Loucy (cell line): ENCODE data around the gene CD109.
"Not testable (repeated sequence)": the region's sequence is repeated elsewhere in the genome, so short reads cannot be mapped to it uniquely, and the experiment has no call there.

Experiments
- H2AFZ ChIP-seq: fragments of 200-600 bp; sonication (generic); 2 replicates; pipeline ENCODE4 v1.6.0; 2016; ENCODE audit warnings: antibody characterized with exemption, mild to moderate bottlenecking, low read length, moderate library complexity
- H3F3A ChIP-seq: fragments of 200-600 bp; 2 replicates; pipeline ENCODE4 v1.6.0; 2016; ENCODE audit warnings: antibody characterized with exemption, low read depth, mild to moderate bottlenecking
- H3K27me3 ChIP-seq: fragments of 200-600 bp; sonication (generic); 2 replicates; pipeline ENCODE4 v1.6.1; 2014; ENCODE audit warnings: low read length, mild to moderate bottlenecking; ENCODE audit not compliant: insufficient read depth, poor library complexity, severe bottlenecking
- H3K36me3 ChIP-seq: fragments of 200-600 bp; sonication (generic); 2 replicates; pipeline ENCODE4 v1.6.1; 2016; ENCODE audit warnings: low read length; ENCODE audit not compliant: insufficient read depth
- H3K4me1 ChIP-seq: fragments of 200-600 bp; sonication (generic); 2 replicates; pipeline ENCODE4 v1.5.1; 2014; ENCODE audit warnings: low read length, mild to moderate bottlenecking; ENCODE audit not compliant: insufficient read depth, poor library complexity, severe bottlenecking
- H3K4me2 ChIP-seq: fragments of 200-600 bp; sonication (generic); 2 replicates; pipeline ENCODE4 v1.6.0; 2014; ENCODE audit warnings: antibody characterized with exemption, low read length, low read depth, mild to moderate bottlenecking; ENCODE audit not compliant: poor library complexity, severe bottlenecking
- H3K4me3 ChIP-seq: fragments of 200-600 bp; sonication (generic); 2 replicates; pipeline ENCODE4 v1.5.1; 2014; ENCODE audit warnings: low read length, mild to moderate bottlenecking, mixed read lengths; ENCODE audit not compliant: poor library complexity, severe bottlenecking
- H3K79me2 ChIP-seq: fragments of 200-600 bp; sonication (generic); 2 replicates; pipeline ENCODE4 v1.6.1; 2014; ENCODE audit warnings: low read length; ENCODE audit not compliant: insufficient read depth
- H3K9ac ChIP-seq: fragments of 200-600 bp; sonication (generic); 2 replicates; pipeline ENCODE4 v1.6.0; 2014; ENCODE audit warnings: mild to moderate bottlenecking, low read depth, low read length, moderate library complexity; ENCODE audit not compliant: poor library complexity, severe bottlenecking
- H3K9me2 ChIP-seq: fragments of 200-600 bp; sonication (generic); replicated peaks from 2 replicates; pipeline ENCODE4 v1.6.1; 2016; ENCODE audit warnings: low read depth, low read length, mixed read lengths
- H3K9me3 ChIP-seq: fragments of 200-600 bp; sonication (generic); 2 replicates; pipeline ENCODE4 v1.6.1; 2014; ENCODE audit warnings: mild to moderate bottlenecking, antibody characterized with exemption, low read length, low read depth; ENCODE audit not compliant: insufficient read depth
- H4K20me1 ChIP-seq: fragments of 200-600 bp; sonication (generic); 2 replicates; pipeline ENCODE4 v1.6.0; 2014; ENCODE audit warnings: antibody characterized with exemption, low read length, mild to moderate bottlenecking; ENCODE audit not compliant: insufficient read depth, poor library complexity, severe bottlenecking
- EZH2phosphoT487 ChIP-seq: fragments of 200-600 bp; IDR thresholded peaks from 2 replicates; pipeline ENCODE4 v1.6.1; 2018; ENCODE audit warnings: antibody characterized with exemption, mild to moderate bottlenecking, moderate library complexity, borderline replicate concordance
- TF ChIP-seq, protein P1 (sequence below): fragments of 200-600 bp; sonication (generic); conservative IDR thresholded peaks from 2 replicates; pipeline ENCODE4 v1.5.1; 2014; ENCODE audit warnings: mild to moderate bottlenecking, antibody characterized with exemption, low read length

Gene CD109

DNA sequence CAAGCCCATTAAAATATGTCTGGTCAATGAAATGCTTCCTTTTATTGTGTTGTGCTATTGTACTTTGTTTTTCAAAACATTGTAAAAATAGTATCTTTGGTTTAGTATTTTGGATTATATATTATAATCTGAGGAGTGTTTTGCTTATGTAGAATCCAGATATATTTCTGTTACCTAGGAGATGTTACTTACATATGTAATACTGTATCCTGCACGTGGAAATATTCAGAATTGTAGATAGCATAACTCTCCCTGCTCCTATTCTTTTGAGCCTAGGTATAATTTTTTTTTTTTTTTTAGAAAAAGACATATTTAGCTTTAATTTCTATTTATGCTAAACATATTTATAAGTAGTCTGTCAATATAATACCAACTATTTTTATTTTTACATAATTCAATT is 130.6 kb downstream of the CD109 start:
- H3K27me3 ChIP-seq, result no peaks in the 10 kb centered on the region
- TF ChIP-seq EZH2phosphoT487, result no peak
- TF ChIP-seq, protein P1, sequence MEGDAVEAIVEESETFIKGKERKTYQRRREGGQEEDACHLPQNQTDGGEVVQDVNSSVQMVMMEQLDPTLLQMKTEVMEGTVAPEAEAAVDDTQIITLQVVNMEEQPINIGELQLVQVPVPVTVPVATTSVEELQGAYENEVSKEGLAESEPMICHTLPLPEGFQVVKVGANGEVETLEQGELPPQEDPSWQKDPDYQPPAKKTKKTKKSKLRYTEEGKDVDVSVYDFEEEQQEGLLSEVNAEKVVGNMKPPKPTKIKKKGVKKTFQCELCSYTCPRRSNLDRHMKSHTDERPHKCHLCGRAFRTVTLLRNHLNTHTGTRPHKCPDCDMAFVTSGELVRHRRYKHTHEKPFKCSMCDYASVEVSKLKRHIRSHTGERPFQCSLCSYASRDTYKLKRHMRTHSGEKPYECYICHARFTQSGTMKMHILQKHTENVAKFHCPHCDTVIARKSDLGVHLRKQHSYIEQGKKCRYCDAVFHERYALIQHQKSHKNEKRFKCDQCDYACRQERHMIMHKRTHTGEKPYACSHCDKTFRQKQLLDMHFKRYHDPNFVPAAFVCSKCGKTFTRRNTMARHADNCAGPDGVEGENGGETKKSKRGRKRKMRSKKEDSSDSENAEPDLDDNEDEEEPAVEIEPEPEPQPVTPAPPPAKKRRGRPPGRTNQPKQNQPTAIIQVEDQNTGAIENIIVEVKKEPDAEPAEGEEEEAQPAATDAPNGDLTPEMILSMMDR, result no peak
- no peak overlapping the region for H2AFZ ChIP-seq
- H3K79me2 ChIP-seq, result no peaks in the 10 kb centered on the region
- no peaks in the 10 kb centered on the region for H3K9me3 ChIP-seq
- no peak overlapping the region for H3K9ac ChIP-seq
- H3K36me3 ChIP-seq, result 0 out of 2 replicates have a peak, but pooled peaks cover under 1% of the 10 kb centered on the region
- no peaks in the 10 kb centered on the region for H4K20me1 ChIP-seq
- H3K4me2 ChIP-seq, result no peak overlapping the region
- no peak overlapping the region for H3K4me3 ChIP-seq
- no peaks in the 10 kb centered on the region for H3F3A ChIP-seq
- no peaks in the 10 kb centered on the region for H3K4me1 ChIP-seq
- H3K9me2 ChIP-seq, result no peaks in the 10 kb centered on the region

DNA sequence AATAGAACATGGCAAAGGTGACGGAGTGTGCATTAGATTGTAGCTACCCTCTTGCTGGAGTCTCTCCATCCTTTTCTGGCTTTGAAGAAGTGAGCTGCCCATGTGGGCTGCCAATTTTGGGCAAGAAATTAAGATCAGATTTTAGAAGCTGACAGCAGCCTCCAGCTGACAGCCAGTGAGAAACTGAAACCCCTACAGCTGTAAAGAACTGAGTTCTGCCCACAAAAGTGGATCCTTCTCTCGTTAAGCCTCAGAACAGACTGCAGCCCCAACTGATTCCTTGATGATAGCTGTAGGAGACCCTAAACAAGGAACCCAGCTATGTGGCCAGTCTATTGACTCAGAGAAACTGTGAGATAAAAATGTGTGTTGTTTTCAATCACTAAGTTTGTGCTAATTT is 134.1 kb downstream of the CD109 start:
- H3K36me3 ChIP-seq, result no peaks in the 10 kb centered on the region

DNA sequence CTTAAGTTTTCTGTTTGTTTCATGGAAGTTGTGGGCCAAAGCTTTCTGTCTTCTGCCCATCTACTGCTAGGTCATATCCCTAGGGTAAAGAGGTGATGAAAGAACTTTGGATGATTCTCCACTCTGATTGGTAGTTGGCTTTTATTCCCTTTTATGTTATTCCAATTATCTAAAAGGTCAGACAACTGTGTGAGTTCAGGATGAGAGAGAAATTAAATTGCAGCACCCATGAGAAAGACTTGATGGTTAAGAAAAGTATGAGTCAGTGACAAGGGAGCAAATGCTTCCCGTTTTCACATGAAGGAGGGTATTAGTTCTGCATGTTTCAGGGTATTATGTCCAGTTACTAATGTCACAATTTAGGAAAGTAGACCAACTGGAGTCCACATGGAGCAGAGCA is 136.3 kb downstream of the CD109 start:
- no peak overlapping the region for H2AFZ ChIP-seq
- TF ChIP-seq, protein P1, result no peak
- no peak for TF ChIP-seq EZH2phosphoT487

More for the DNA sequence above, 134.1 kb downstream of the CD109 start:
- H3K27me3 ChIP-seq, result no peaks in the 10 kb centered on the region
- no peaks in the 10 kb centered on the region for H3K9me3 ChIP-seq
- H3K4me2 ChIP-seq, result no peak overlapping the region
- H3K9ac ChIP-seq, result no peak overlapping the region
- no peak overlapping the region for H2AFZ ChIP-seq
- no peaks in the 10 kb centered on the region for H4K20me1 ChIP-seq
- no peaks in the 10 kb centered on the region for H3F3A ChIP-seq
- H3K79me2 ChIP-seq, result no peaks in the 10 kb centered on the region
- no peak overlapping the region for H3K4me3 ChIP-seq
- TF ChIP-seq EZH2phosphoT487, result no peak
- TF ChIP-seq, protein P1, result no peak
- no peaks in the 10 kb centered on the region for H3K4me1 ChIP-seq
- H3K9me2 ChIP-seq, result no peaks in the 10 kb centered on the region

DNA sequence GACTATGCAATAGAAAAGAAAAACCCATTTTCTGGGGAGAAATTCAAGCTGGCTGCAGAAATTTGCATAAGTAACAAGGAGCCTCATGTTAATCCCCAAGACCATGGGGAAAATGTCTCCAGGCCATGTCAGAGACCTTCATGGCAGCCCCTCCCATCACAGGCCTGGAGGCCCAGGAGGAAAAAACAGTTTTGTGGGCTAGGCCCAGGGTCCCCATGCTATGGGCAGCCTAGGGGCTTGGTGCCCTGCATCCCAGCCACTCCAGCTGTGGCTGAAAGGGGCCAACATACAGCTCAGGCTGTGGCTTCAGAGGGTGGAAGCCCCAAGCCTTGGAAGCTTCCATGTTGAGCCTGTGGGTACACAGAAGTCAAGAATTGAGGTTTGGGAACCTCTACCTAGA is 148.7 kb downstream of the CD109 start:
- H3K9me3 ChIP-seq, H3K4me3 ChIP-seq, H3K36me3 ChIP-seq, H3K9ac ChIP-seq, H3K4me1 ChIP-seq, H3K79me2 ChIP-seq, H3K27me3 ChIP-seq, H4K20me1 ChIP-seq, H3K4me2 ChIP-seq, H3F3A ChIP-seq, H2AFZ ChIP-seq, H3K9me2 ChIP-seq: not testable (repeated sequence)

More for the DNA sequence above, 136.3 kb downstream of the CD109 start:
- H3K36me3 ChIP-seq, result no peaks in the 10 kb centered on the region
- no peaks in the 10 kb centered on the region for H3F3A ChIP-seq
- no peak overlapping the region for H3K9ac ChIP-seq
- H3K9me2 ChIP-seq, result no peaks in the 10 kb centered on the region
- H3K4me3 ChIP-seq, result no peak overlapping the region
- H3K9me3 ChIP-seq, result no peaks in the 10 kb centered on the region
- no peaks in the 10 kb centered on the region for H4K20me1 ChIP-seq
- no peak overlapping the region for H3K4me2 ChIP-seq
- no peaks in the 10 kb centered on the region for H3K4me1 ChIP-seq
- no peaks in the 10 kb centered on the region for H3K27me3 ChIP-seq
- no peaks in the 10 kb centered on the region for H3K79me2 ChIP-seq

DNA sequence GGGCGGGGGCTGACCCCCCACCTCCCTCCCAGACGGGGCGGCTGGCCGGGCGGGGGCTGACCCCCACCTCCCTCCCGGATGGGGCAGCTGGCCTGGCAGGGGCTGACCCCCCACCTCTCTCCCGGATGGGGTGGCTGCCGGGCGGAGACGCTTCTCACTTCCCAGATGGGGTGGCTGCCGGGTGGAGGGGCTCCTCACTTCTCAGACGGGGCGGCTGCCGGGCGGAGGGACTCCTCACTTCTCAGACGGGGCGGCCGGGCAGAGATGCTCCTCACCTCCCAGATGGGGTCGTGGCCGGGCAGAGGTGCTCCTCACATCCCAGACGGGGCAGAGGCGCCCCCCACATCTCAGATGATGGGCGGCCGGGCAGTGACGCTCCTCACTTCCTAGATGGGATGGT is 155.0 kb downstream of the CD109 start:
- H2AFZ ChIP-seq, H3F3A ChIP-seq: not testable (repeated sequence)

More for the DNA sequence above, 155.0 kb downstream of the CD109 start:
- not testable (repeated sequence) for H3K4me1 ChIP-seq, H3K79me2 ChIP-seq, H3K9me2 ChIP-seq, H3K9me3 ChIP-seq, H3K27me3 ChIP-seq, H3K36me3 ChIP-seq, H3K4me2 ChIP-seq, H4K20me1 ChIP-seq, H3K4me3 ChIP-seq, H3K9ac ChIP-seq
